Stimulated activated CD4-positive, alpha-beta T cell treated with anti-CD3 and anti-CD28 coated beads, Interleukin-12 subunit alpha, Interleukin-12 subunit beta, amount 100 ng/mL, for 24 hours (primary cell): ENCODE data around the gene BRSK1.

Experiments used
- DNase-seq, 2 experiments: peaks; one replicate each; pipeline ENCODE4 v3.0.0-alpha.2; 2020; ENCODE audit warnings: low read depth in 2 of 2

The BRSK1 gene

GRCh38 chr19:55253842-55254624, 29.8 kb upstream of the BRSK1 start:
- DNase-seq = peak in 1 of 2 experiments; percentile 42

- no peak for DNase-seq
These were observed 29.2 kb upstream of the BRSK1 start for GRCh38 chr19:55254625-55254977.

DNA sequence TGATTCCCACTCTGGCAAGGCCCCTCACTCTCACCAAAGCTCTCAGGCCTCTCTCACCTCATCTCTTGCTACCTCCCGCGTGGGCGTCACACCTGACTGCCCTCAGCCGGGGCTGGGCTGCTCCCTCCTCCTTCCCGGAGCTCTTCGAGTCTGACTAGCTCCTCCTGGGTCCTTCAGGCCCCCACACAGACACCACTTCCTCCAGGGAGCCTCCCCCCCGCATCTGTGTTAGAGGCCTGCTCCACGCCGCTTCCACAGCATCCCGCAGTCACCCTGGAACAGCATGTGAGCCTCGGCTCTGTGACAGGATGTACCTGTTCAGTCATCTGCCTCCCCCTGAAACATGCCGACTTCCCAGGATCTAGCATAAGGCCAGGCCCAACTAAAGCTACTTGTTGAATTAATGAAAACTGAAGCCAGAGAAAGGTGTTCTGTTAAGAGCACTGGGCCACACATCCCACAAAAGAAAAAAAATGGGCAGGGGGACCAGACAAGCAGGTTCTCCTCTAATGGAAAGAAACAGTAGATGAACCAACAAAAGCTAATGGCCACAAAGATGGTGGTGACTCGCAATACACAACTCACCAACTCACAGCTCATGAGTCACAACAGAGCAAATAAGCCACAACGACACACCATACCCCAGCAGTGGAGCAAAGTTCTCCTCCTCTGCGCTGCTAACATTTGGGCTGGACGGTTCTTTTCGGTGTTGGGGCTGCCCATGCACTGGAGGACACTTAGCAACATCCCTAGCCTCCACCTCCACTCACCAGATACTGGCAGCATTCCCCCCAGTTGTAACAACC, 28.0 kb upstream of the BRSK1 start:
- DNase-seq = peak in 1 of 2 experiments; percentile 58

DNA sequence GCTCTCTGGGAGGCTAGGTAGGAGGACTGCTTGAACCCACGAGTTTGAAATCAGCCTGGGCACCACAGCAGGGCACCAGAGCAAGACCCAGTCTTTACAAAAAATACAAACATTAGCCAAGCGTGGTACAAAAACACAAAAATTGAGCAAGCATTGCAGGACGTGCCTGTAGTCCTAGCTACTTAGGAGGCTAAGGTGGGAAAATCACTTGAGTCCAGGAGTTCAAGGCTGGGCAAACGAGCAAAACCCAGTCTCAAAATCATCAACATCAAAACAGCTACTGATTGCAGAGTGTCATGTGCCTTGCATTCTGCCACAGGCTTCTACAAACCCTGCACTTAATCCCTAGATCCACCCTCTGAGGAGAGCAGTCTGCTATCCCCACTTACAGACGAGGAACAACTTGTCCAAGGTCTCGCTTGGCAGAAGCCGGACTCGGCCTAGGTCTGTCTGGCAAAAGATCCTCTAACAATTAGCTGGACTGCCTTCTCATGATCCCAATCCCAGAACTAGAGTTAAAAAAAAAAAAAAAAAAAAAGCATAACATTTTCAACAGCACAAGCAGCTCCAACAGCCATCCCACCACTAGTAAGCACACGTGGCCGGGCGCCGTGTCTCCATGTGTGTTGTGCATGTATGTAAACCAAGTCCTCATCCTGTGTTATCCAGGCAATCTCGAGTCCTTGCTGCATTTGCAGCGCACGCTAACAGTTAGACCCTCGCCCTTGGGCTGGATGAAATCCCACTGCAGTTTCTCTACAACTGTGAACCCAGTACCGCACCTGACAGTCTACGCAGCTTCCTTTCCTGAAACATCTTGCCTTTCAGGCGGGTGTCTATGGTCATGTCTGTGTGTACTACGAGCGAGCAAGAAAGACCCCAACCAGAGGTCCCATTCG, 27.0 kb upstream of the BRSK1 start:
- no peak for DNase-seq

DNA sequence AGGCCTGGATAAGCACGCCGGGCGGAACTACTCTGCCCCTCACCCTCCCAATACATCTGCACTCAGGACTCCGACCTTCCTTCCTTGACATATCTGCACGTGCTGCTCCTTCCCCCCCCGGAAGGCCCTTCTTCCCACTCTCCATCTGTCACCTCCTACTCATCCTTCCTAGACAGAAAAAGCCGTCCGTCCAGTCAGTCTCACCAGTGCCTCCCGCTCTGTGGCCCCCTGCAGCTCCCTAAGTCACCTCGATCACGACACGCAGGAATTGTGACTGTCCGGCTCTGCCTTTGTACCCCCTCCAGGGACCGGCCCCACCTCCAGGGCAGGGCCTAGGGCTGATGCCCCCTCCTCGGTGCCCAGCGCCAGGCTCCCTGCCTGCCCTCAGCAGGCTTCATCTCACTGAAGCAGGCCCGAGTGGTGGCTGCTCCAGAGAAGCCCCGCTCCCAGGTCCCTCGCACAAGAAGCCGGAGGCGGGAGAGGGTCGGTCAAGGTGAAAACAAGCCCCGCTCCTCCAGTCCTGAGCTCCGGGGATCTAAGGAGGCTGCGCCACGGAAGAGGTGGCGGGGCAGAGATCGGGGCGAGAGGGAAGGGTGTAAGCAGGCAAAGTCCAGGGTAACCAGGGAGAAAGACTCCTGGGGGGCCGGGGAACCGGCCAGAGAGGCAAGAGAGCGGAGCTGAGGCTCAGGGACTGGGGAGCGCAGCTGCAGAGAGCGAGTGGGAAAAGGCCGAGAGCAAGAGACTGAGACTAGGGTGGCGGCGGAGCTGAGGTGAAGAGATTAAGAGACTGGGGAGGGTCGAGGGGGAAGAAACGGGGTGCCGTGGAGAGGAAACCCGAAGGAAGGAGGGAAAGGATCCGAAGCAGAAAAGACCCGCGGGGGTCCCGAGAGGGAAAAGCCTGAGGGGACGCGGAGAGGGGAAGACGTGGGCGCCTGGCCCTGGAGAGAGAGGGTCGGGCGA, 26.1 kb upstream of the BRSK1 start:
- DNase-seq = peak in 1 of 2 experiments; percentile 30

DNA sequence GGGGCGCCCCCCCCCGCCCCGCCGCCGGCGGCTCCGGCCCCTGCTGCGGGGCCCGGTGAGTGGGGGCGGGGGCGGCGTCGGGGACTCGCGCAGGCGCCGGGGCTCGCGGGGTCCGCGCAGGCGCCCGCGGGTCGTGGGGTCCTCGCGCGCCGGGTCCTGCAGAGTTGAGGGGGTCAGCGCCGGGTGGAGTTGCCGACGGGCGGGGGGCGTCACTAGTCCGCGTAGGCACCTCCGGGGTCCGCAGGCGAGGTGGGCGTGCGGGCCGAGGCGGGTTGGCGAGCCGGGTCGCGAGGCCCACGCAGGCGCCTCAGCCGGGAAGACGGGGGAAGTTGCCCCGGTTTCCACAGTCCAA, 25.3 kb upstream of the BRSK1 start:
- peak in 1 of 2 experiments; percentile 38 for DNase-seq

GRCh38 chr19:55258828-55259539, 24.8 kb upstream of the BRSK1 start, which contains the start of gene PPP6R1:
PPP6R1 (minus strand) TSS chr19:55259017; CDS start chr19:55247103, 11,914 bp downstream.
- DNase-seq = peak; percentile 89 to 94

DNA sequence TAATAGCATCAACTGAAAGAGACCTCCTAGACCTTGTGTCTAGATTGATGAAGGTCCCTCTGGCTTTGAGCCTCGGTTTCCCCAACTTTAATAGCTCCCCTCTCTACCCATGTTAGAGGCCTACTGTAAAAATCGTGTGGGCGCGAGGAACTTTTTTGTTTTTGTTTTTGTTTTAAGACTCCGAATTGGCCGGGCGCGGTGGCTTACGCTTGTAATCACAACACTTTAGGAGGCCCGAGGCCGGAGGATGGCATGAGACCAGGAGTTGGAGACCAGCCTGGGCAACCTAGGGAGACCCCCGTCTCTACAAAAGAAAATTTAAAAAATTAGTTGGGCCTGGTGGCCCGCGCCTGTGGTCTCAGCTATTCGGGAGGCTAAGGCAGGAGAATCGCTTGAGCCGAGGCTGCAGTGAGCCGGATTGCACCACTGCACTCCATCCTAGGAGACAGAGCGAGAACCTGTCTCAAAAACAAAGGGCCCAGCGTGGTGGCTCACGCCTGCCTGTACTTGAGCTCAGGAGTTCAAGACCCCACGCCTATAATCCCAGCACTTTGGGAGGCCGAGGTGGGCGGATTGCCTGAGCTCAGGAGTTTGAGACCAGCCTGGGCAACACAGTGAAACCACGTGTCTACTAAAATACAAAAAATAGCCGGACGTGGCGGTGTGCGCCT, 24.1 kb upstream of the BRSK1 start:
- DNase-seq = no peak

DNA sequence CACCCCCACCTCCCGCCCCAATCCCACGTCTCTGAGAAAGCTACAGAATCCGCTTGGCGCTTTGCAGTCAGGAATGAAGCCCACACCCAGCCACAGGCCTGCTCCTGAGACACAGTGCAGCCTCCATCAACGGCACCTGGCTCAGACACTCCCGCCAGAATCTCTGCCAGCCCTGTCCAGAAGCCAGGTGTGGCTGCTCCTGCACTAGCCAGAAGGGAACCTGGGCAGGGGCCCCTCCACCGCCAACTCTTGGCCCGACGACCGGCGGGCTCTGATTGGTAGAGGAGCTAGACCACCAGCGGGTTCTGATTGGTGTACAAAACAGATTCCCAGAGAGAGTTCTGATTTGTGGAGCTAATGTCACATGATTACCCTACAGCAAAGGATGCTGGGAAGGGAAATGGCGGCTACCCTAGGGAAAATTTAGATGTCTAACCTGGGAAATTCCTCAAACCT, 22.1 kb upstream of the BRSK1 start:
- DNase-seq = no peak

DNA sequence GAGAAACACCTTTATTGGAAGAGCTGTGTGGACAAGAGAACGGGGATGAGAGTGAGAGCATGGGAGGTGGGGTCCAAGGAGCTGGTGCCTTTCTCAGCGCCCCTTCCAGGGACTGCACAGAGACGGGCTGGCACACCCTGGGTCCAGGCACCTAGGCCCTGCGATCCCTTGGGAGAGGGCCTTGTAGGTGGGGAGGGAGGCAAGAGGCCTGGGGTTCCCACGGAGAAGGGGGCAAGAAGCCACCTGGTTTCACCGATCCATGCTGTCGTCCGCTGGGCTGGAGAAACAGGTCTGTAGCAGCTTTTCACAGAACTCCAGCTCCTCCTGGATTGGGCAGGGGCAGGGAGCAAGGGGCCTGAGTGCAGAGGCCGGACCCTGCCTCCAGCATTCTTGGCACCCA, 21.4 kb upstream of the BRSK1 start:
- no peak for DNase-seq

DNA sequence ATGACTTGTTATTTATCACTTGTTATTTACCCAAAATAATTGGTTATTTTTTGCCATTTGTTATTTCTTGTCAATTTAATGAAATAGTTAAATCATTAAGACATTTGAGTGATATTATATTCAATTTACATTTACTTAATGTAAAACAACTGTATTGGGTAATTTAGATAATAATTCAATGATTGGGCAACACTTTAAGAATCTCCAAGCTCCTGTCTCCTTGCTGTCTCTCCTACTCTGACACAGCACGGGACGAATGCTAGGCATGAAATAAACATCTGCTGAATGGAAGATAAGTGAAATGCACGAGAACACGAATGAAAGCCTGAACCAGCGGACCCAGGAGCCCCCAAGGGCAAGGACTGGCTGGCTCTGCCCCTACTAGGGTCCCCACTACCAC, 19.3 kb upstream of the BRSK1 start:
- DNase-seq = no peak

GRCh38 chr19:55265173-55265572, 18.6 kb upstream of the BRSK1 start:
- no peak for DNase-seq

DNA sequence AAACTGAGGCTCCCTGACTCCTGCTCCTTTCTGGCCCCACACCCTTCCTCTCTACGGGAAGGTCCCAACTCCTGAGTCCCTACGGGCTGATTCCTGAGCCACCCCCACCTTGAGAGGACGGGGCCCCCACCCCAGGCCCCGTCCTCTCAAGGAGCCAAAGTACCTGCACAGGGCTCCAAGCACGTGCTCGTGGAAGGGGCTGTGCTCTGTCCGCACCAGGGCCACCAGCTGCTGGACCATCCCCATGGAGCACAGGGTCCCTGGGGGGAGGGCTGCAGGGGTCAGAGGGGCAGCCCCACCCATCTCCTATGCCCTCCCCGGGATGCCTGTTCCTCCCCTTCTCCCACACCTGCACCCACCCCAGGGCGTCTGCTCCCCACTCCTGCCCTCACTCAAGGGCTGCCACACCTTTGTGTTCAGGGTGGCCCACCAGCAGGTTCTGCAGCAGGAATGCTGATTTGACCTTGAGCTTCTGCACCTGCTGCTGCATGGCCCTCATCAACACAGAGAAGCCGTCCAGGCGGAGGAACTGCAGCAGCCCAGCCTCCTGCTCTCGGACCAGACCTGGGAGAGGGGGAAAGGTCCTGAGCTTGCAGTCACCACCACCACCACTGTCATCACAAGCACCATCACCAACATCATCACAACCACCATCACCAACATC, 17.9 kb upstream of the BRSK1 start:
- no peak for DNase-seq

- DNase-seq = no peak
These were observed 17.4 kb upstream of the BRSK1 start for GRCh38 chr19:55266404-55266803.

GRCh38 chr19:55266840-55267239, 17.0 kb upstream of the BRSK1 start:
- no peak for DNase-seq

GRCh38 chr19:55269299-55269698, 14.5 kb upstream of the BRSK1 start:
- no peak for DNase-seq

DNA sequence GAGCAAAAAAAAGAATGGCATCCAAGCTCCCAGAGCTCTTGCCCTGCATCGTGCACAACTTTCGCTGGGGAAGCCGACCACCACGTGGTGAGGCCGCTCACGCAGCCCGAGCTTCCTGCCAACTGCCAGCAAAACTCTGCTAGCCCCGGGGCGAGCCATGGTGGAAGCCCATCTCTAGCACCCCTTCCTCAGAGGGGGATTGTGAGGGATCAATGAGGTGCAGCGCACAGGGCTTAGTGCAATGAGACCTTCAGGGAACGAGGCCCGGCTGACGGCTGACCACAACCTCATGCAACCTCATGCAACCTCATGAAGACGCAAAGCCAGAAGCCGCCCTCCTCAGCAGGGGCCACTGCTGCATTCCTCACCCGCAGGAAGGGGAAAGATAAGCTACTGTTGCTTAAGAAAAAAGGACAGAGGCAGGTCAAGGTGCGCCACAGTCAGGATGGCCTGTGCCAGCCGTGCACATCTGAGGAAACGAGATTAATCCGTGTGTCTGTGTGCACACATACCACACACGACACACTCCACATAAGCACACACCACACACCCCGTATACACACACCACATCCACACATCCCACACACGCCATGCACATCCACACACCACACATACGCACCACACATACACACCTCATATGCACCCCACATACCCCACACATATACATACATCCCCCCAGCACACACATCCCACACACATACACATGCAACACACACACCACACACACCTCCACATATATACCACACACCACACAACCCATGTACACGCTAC, 13.4 kb upstream of the BRSK1 start:
- DNase-seq = no peak

DNA sequence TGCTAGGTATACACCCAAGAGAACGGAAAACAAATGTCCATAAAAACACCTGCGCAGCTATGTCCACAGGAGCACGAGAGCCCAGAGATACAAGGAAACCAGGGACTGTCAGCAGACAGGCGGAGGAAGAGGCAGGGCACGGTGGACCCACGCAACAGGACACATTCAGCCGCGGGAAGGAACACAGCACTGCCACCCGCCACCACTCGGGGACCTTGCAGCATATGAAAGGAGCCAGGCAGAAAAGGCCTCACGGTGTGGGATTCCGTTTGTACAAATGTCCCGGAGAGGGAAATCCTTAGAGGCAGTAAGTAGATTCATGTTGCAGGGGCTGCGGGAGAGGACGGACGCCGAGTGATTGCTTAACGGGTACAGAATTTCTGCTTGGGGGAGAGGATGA, 11.7 kb upstream of the BRSK1 start:
- no peak for DNase-seq
